ENCODE data around the gene CYP24A1. TPM values are rescaled to one million over a fixed set of nuclear protein-coding genes. Genes with fewer than 3 reads are reported as not detected.
A peak's percentile ranks its signal among the peaks of the same experiment; 100 is the strongest.

The CYP24A1 gene
- total and polyA plus RNA-seq, 2 of the 8 experiments (the other 6 are each of a cell fraction or from before 2014, with no cell fraction given), result not detected

DNA sequence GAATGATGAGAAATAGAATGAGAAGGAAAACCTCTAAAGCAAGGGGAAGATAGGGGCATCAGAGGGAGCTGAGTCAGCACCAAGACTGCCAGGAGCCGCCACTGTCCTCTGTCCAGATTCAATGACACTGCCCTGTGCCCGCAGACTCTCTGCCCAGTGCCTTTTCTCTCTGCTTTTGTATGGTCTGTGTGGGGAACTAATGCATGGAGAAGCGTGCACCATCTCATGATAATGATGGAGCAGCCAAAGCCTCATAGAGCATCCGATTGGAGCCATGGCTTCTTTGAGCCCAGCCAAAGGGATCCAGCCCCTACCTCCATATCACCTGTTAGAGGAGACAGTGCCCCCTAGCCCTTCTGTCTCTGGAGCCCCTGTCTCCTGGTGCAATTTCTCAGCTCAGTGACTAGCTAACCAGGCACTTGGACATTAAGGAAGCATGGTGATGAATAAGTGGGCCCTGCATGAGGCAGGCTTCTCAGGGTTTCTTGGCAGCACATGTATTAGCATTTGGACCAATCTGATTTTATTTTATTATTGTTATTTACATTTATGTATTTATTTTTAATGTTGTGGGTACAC is 27.6 kb upstream of the CYP24A1 start:
- Histone ChIP-seq H3K18ac (ENCODE audit: extremely low read depth, low read length) (no peak overlapping the region), H4K20me1 (replicated peaks in 1 of 2; ENCODE audit: control insufficient read depth in 1 of 2, insufficient read depth in 2 of 2, low read length in 2 of 2) (no peaks in the 10 kb centered on the region), H3K14ac (ENCODE audit: insufficient read length) (no peak overlapping the region), H2BK120ac (replicated peaks; ENCODE audit: low read depth, low read length) (no peak overlapping the region), H2BK5ac (ENCODE audit: low read depth, low read length) (no peak overlapping the region), H3K79me1 (ENCODE audit: low read depth, low read length) (no peaks in the 10 kb centered on the region), H3K23ac (ENCODE audit: insufficient read length) (no peak overlapping the region), H3K4me1 (replicated peaks in 1 of 4; ENCODE audit: control insufficient read depth in 3 of 4, insufficient read depth in 4 of 4, low read length in 3 of 4) (peaks cover 0 to 4% (median 2%) of the 10 kb centered on the region in 4 experiments; a peak in 2 of 7 replicates), H3K36me3 (ENCODE audit: control insufficient read depth in 2 of 4, insufficient read depth in 4 of 4, low read length in 3 of 4) (no peaks in the 10 kb centered on the region), H3K4ac (replicated peaks; ENCODE audit: insufficient read length, low read depth, low read length) (no peak overlapping the region), H3K56ac (replicated peaks; ENCODE audit: insufficient read length, low read depth, low read length) (no peak overlapping the region), H3K9me3 (ENCODE audit: insufficient read depth in 2 of 2, low read depth in 1 of 2, low read length in 1 of 2) (no peaks in the 10 kb centered on the region), H3K27ac (ENCODE audit: low read depth, low read length) (no peak overlapping the region), H3K9ac (replicated peaks in 1 of 4; ENCODE audit: extremely low read depth in 1 of 4, low read depth in 3 of 4, low read length in 3 of 4) (no peak overlapping the region), H2BK12ac (ENCODE audit: low read depth, low read length) (no peak overlapping the region), H3K4me3 (ENCODE audit: extremely low read depth in 1 of 4, insufficient read depth in 2 of 4, low read depth in 3 of 4, low read length in 4 of 4) (no peak overlapping the region), H4K91ac (replicated peaks; ENCODE audit: insufficient read length, low read length) (no peak overlapping the region), H4K8ac (ENCODE audit: extremely low read depth, insufficient read depth, low read length) (0 out of 2 replicates have a peak overlapping the region, but pooled peaks have one; percentile 23), H3K4me2 (ENCODE audit: insufficient read depth in 1 of 2, low read depth in 2 of 2, low read length in 2 of 2) (no peak overlapping the region), H2AFZ (ENCODE audit: low read length) (no peak overlapping the region), H2BK20ac (ENCODE audit: low read length) (no peak overlapping the region), H2AK5ac (ENCODE audit: low read depth, low read length) (no peak overlapping the region), H3K79me2 (ENCODE audit: control insufficient read depth in 1 of 2, insufficient read depth in 2 of 2, low read length in 2 of 2) (no peaks in the 10 kb centered on the region), H3K23me2 (ENCODE audit: low read depth, low read length) (no peaks in the 10 kb centered on the region), H3K27me3 (replicated peaks in 1 of 4; ENCODE audit: control insufficient read depth in 3 of 4, extremely low read depth in 1 of 4, insufficient read depth in 3 of 4, low read length in 3 of 4) (no peaks in the 10 kb centered on the region), H2BK15ac (ENCODE audit: low read length) (no peak overlapping the region), H4K5ac (ENCODE audit: insufficient read length, low read depth, low read length) (no peak overlapping the region)
- FAIRE-seq, result no peak
- POLR2A ChIA-PET (ENCODE audit: partially characterized antibody), result interaction anchor here (1.0 kb wide), 1 partner anchor 433 kb away, joined by 3 read pairs; no protein-coding TSS in a partner anchor
- WGBS, 2 experiments (ENCODE audit: extremely low coverage in 1 of 2, insufficient coverage in 1 of 2, insufficient read length in 1 of 2, insufficient replicate concordance in 2 of 2, low coverage in 1 of 2, low lambda C conversion rate in 2 of 2, missing lambda C conversion rate in 1 of 2), result 85% methylated on average over 4 of the region's 4 CpGs; no CpG with 5 or more reads in 1 of the 2 experiments
- CTCF ChIA-PET (ENCODE audit: partially characterized antibody), result interaction anchor here (0.6 to 23.7 kb wide), 12 partner anchors 90 to 1715 kb away, joined by 3 to 591 read pairs (median 3); no protein-coding TSS in a partner anchor
- DNase-seq (ENCODE audit: low read depth in 1 of 2, low spot score in 2 of 2), result no peak
- TF ChIP-seq, protein P1, sequence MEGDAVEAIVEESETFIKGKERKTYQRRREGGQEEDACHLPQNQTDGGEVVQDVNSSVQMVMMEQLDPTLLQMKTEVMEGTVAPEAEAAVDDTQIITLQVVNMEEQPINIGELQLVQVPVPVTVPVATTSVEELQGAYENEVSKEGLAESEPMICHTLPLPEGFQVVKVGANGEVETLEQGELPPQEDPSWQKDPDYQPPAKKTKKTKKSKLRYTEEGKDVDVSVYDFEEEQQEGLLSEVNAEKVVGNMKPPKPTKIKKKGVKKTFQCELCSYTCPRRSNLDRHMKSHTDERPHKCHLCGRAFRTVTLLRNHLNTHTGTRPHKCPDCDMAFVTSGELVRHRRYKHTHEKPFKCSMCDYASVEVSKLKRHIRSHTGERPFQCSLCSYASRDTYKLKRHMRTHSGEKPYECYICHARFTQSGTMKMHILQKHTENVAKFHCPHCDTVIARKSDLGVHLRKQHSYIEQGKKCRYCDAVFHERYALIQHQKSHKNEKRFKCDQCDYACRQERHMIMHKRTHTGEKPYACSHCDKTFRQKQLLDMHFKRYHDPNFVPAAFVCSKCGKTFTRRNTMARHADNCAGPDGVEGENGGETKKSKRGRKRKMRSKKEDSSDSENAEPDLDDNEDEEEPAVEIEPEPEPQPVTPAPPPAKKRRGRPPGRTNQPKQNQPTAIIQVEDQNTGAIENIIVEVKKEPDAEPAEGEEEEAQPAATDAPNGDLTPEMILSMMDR (IDR thresholded peaks at IDR 0.05; ENCODE audit: control extremely low read depth in 1 of 3, insufficient read depth in 1 of 3, low read depth in 1 of 3, low read length in 3 of 3), result peak; percentile 8 to 12 (median 9); a peak in 3 of 4 replicates
- no peak for TF ChIP-seq NANOG (IDR thresholded peaks at IDR 0.05; ENCODE audit: insufficient read depth, low read depth, low read length, poor library complexity, severe bottlenecking)
- no peak for TF ChIP-seq TAF7 (optimal IDR thresholded peaks at IDR 0.05; ENCODE audit: borderline replicate concordance, low read depth, low read length)
- no peak for TF ChIP-seq JUN (IDR thresholded peaks at IDR 0.05; ENCODE audit: low read depth, low read length)
- no peak for TF ChIP-seq TBP (IDR thresholded peaks at IDR 0.05; ENCODE audit: low read depth, low read length)
- TF ChIP-seq FOSL1 (IDR thresholded peaks at IDR 0.05; ENCODE audit: insufficient read depth, low read depth, low read length), result no peak
- TF ChIP-seq POU5F1 (IDR thresholded peaks at IDR 0.05; ENCODE audit: low read depth, low read length), result no peak
- no peak for TF ChIP-seq RBBP5 (IDR thresholded peaks at IDR 0.05; ENCODE audit: borderline replicate concordance, low read depth, low read length)
- TF ChIP-seq MAFK (IDR thresholded peaks at IDR 0.05; ENCODE audit: low read depth, low read length), result 0 out of 2 replicates have a peak, but pooled peaks have one; percentile 21
